GM06990 (cell line): ENCODE results near the gene VWA1.
"Not testable (repeated sequence)": the region's sequence is repeated elsewhere in the genome, so short reads cannot be mapped to it uniquely, and the experiment has no call there.

Experiments
- DNase-seq: peaks from one replicate; pipeline ENCODE4 v3.0.0-alpha.2; 2011; ENCODE audit not compliant: insufficient read length; ENCODE audit errors: extremely low read depth
- H3K27me3 ChIP-seq: replicated peaks from 2 replicates; pipeline ENCODE4 v1.6.0; 2011; ENCODE audit warnings: low read length; ENCODE audit not compliant: control insufficient read depth, insufficient read depth
- H3K36me3 ChIP-seq: 2 replicates; pipeline ENCODE4 v1.5.1; 2011; ENCODE audit warnings: low read length; ENCODE audit not compliant: control insufficient read depth, insufficient read depth
- H3K4me3 ChIP-seq: replicated peaks from 2 replicates; pipeline ENCODE4 v1.5.1; 2011; ENCODE audit warnings: low read depth, mild to moderate bottlenecking, control low read depth, low read length
- CTCF ChIP-seq: IDR thresholded peaks from 2 replicates; pipeline ENCODE4 v1.5.1; 2011; ENCODE audit warnings: low read length, control low read depth, mild to moderate bottlenecking, inconsistent platforms; ENCODE audit not compliant: insufficient read depth, poor library complexity, severe bottlenecking

Gene VWA1

DNA sequence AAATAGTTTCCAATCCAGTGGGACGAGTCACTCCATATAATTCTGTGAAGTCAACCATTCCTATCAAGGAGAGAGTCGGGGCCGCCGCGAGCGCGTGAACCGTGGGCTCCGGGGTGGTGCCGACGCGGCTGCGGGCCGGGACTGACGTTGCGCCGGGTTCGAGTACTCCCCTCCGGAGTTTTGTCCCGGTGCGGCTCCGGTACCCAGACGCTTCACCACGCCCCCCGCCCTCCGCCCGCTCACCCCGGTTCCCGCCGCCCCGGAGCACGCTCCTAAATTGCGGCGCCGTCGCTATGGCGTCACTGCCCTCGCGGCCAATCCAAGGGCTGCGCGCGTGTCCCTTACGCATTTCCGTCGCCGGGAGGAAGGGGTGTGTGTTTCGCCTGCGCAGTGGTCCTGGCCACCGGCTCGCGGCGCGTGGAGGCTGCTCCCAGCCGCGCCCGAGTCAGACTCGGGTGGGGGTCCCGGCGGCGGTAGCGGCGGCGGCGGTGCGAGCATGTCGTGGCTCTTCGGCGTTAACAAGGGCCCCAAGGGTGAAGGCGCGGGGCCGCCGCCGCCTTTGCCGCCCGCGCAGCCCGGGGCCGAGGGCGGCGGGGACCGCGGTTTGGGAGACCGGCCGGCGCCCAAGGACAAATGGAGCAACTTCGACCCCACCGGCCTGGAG lies 36.0 kb downstream of the VWA1 start, which contains the start of gene ATAD3B:
ATAD3B (plus strand) TSS at position 377 of the 664 bp plus-strand sequence; CDS start at position 497, 120 bp downstream.
- TF ChIP-seq CTCF, result no peak
- Histone ChIP-seq H3K4me3 (peak within 1 kb of the TSS; percentile 91), H3K36me3 (no peaks in the 10 kb centered on the region), H3K27me3 (no peaks in the 10 kb centered on the region)
- DNase-seq, result peak; percentile 91

DNA sequence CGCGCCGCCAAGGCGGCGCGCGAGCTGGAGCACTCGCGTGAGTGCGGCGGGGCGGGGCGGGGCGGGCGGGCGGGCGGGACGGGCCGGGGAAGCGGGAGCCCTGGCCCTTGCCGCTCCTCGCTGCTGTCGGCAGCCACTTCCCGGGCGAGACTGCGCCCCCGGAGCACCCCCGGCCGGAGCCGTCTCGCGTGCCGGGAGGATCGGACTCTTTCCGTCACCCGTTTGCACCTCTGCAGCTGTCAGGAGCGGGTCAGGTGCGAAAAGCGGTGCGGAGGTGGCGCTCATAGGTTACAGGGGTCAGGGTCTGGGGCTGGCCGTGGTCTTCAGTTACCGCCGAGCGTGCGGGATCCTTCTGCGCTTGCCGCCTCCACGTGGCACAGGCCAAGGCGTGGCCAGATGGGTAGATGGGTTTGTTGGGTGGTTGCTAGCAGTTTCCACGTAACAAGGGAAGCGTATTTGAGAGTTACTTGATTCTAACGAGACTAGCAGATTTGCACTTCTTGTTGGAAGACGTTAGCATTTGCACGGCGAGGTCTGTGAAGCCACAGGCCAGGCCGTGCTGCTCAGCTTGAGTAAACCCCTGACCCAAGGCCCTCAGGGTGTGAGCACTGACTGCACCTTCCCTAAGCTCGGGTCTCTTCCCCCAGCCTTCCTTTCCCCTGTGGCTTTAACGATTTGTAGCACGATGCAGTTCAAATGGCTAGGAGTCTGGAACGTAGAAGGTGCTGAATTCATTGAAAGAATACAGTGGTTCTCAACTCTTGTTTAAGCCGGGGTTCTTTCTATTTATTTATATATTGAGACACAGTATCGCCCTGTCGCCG lies 36.8 kb downstream of the VWA1 start:
- H3K27me3 ChIP-seq, DNase-seq, H3K36me3 ChIP-seq: not testable (repeated sequence)
- H3K4me3 ChIP-seq, result peak overlapping the region; percentile 91

DNA sequence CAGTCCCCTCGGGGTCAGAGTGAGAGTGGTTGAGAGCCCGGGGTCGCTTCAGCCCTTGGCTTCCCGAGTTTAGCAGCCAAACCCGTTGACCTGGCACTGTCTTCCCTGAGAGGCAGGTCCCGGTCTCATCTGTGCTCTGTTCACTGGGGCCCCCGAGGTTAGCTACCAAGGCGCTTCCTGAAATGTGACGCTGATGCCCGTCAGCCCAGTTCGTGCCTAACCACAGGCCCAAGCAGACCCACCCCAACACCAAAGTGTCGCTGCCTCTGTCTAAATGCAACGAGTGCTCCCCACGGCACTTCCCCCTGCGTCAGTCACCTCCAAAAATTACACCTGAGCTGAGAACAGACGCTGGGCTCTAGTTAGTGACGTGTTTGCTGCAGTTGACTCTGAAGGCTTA lies 40.5 kb downstream of the VWA1 start:
- not testable (repeated sequence) for H3K27me3 ChIP-seq, DNase-seq, H3K4me3 ChIP-seq
- peaks cover 18% of the 10 kb centered on the region for H3K36me3 ChIP-seq

DNA sequence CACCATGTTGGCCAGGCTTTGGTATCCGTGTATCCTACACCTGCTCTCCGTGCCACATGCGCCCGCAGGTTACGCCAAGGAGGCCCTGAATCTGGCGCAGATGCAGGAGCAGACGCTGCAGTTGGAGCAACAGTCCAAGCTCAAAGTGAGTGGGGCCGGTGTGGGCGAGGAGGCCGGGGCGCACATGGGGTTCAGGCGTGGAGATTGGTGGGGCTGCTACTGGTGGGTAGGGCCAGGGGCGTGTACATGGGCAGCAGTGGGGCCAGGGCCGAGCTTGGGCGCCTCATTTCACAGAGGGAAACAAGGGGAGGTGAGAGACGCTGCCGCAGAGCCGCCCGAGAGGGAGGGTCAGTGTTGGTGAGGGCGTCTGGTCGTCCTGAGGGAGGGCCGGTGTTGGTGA lies 41.7 kb downstream of the VWA1 start:
- DNase-seq, result no peak
- H3K36me3 ChIP-seq, result peaks cover 20% of the 10 kb centered on the region
- no peak overlapping the region for H3K4me3 ChIP-seq
- no peaks in the 10 kb centered on the region for H3K27me3 ChIP-seq
- TF ChIP-seq CTCF, result no peak

DNA sequence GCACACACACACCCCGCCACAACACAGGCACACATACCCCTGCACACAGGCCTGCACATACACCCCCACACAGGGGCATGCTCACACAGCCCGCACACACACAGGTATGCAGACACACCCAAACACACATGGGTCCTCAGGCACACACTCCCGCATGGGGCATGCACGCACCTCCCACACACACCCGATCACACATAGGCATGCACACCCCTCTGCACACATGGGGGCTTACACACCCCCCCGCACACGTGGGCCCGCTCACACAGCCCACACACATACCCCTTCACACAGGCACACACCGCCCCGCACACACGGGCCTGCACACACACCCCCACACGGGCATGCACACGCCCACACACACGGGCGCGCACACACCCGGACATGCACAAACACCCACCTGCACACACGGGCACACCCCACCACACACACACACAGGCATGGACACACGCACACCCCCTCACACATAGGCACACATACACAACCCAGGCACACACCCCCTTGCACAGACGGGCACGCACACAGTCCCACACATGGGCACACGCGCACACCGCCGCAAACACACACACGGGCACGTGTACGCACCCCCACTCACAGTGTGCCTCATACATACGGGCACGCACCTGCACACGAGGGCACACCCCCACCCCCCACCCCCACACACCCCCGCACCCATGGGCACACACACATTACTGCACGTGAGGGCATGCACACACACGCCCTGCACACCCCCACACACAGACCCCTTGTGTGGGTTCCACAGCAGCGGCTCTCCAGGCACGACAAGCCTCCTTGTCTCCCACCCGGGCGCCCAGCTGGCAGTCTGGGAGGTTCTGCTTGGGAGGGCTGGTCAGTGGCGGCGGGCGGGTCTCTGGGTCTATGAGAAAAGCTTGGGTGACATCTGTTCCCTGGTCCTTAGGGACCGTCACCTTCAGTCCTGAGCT lies 44.3 kb downstream of the VWA1 start:
- peaks cover 30% of the 10 kb centered on the region for H3K36me3 ChIP-seq
- TF ChIP-seq CTCF, result no peak
- no peak for DNase-seq

DNA sequence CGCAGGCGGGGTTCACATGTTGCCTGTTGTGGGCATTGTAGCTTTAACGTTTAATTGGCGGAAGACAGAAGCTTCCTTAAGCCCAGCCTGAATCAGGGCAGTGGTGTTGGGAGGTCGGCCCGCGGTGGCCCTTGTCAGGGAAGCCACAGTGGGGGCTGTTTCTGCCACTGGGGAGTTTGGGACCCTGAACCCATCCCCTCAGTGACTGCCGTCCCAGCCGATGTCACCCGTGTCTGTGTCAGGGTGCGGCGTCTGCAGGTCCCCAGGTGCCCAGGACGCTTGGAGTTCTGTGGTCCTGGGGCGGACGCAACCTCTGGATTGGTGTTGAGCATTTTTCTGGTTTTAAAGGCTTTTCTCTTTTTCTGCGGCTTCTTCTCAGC lies 45.0 kb downstream of the VWA1 start:
- H3K36me3 ChIP-seq, result peaks cover 30% of the 10 kb centered on the region
- H3K27me3 ChIP-seq, DNase-seq, H3K4me3 ChIP-seq: not testable (repeated sequence)

More for the DNA sequence above, 44.3 kb downstream of the VWA1 start:
- H3K27me3 ChIP-seq, result no peaks in the 10 kb centered on the region
- no peak overlapping the region for H3K4me3 ChIP-seq

GRCh38 chr1:1481811-1482210 lies 46.3 kb downstream of the VWA1 start:
- H3K36me3 ChIP-seq, result peaks cover 34% of the 10 kb centered on the region
- not testable (repeated sequence) for H3K27me3 ChIP-seq, DNase-seq, H3K4me3 ChIP-seq
